Activated B cell treated with CpG ODN at 0.5 μM for 24 hours (primary cell): ENCODE data around the gene CNTNAP5. TPM values are rescaled to one million over a fixed set of nuclear protein-coding genes. Genes with fewer than 3 reads are reported as not detected.
"Not testable (repeated sequence)": the region's sequence is repeated elsewhere in the genome, so short reads cannot be mapped to it uniquely, and the experiment has no call there.

ENCODE experiments used
- ATAC-seq: fragments of 200-7000 bp; cut with Tn5 transposase; one replicate; pipeline ENCODE4 v1.10.0; 2021; ENCODE audit warnings: low read depth, mild to moderate bottlenecking, moderate library complexity
- CTCF ChIA-PET: fragments of 350-600 bp; sonication (Branson Sonifier 250); formaldehyde crosslinking; loops from one replicate; lab custom pipeline; 2021; ENCODE audit warnings: antibody characterized with exemption; lab: Charles Lee
- POLR2A ChIA-PET: fragments of 350-600 bp; sonication (Branson Sonifier 250); formaldehyde crosslinking; loops from one replicate; lab custom pipeline; 2021; ENCODE audit warnings: antibody characterized with exemption; lab: Charles Lee
- DNase-seq: peaks from one replicate; pipeline ENCODE4 v3.0.0; 2022
- H3K27ac Mint-ChIP-seq: one replicate; pipeline ENCODE4 v1.8.0; 2020; ENCODE audit warnings: mixed read lengths
- H3K27me3 Mint-ChIP-seq: one replicate; pipeline ENCODE4 v1.8.0; 2021; ENCODE audit warnings: mixed read lengths
- H3K36me3 Mint-ChIP-seq: one replicate; pipeline ENCODE4 v1.8.0; 2021; ENCODE audit warnings: low read depth, mixed read lengths
- H3K4me1 Mint-ChIP-seq: one replicate; pipeline ENCODE4 v1.8.0; 2021; ENCODE audit warnings: mixed read lengths
- H3K4me3 Mint-ChIP-seq: one replicate; pipeline ENCODE4 v1.8.0; 2020; ENCODE audit warnings: mild to moderate bottlenecking, mixed read lengths
- H3K9me3 Mint-ChIP-seq: one replicate; pipeline ENCODE4 v1.8.0; 2020; ENCODE audit warnings: mixed read lengths
- CTCF ChIP-seq: fragments of 200-600 bp; IDR thresholded peaks from one replicate; pipeline ENCODE4 v1.8.0; 2022; ENCODE audit warnings: antibody characterized with exemption, mild to moderate bottlenecking
- intact Hi-C: fragments of 100-400 bp; cut with micrococcal nuclease; formaldehyde crosslinking; loops from one replicate; pipeline ENCODE4 v1.15.1; 2024
- total RNA-seq: library from RNA; stranded (reverse); gene quantifications from 2 replicates; pipeline ENCODE4 v1.2.3, GENCODE V29; 2022

The CNTNAP5 gene
- total RNA-seq, 1 donor from 2014 or later = not detected

DNA sequence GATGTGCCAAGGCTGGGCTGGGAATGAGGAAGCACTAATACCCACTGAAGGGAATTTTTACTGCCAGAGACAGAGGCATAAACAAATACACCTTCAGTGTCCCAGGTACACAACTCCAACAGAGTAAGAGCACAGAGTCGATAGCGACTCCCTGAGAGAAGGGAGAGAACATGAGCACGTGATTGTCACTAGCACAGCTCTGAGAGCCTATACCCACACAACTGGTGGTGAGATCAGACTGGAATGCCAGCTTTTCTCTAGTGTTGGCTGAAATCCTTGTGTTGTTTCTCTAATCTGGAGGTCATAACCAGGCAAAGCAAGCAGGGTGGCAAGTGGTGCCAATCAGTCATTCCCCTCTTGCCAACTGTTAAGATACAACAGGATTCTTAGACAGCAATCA lies 377.2 kb downstream of the CNTNAP5 start:
- no peaks in the 10 kb centered on the region for H3K4me1 Mint-ChIP-seq

DNA sequence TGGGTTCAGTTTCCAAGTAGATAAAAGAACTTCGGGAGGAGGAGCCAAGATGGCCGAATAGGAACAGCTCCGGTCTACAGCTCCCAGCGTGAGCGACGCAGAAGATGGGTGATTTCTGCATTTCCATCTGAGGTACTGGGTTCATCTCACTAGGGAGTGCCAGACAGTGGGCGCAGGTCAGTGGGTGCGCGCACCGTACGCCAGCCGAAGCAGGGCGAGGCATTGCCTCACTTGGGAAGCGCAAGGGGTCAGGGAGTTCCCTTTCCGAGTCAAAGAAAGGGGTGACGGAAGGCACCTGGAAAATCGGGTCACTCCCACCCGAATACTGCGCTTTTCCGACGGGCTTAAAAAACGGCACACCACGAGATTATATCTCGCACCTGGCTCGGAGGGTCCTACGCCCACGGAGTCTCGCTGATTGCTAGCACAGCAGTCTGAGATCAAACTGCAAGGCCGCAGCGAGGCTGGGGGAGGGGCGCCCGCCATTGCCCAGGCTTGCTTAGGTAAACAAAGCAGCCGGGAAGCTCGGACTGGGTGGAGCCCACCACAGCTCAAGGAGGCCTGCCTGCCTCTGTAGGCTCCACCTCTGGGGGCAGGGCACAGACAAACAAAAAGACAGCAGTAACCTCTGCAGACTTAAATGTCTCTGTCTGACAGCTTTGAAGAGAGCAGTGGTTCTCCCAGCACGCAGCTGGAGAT lies 382.9 kb downstream of the CNTNAP5 start:
- H3K27me3 Mint-ChIP-seq, H3K9me3 Mint-ChIP-seq, H3K4me1 Mint-ChIP-seq, ATAC-seq, CTCF ChIA-PET, H3K36me3 Mint-ChIP-seq, POLR2A ChIA-PET, H3K27ac Mint-ChIP-seq, H3K4me3 Mint-ChIP-seq, DNase-seq, intact Hi-C loops: not testable (repeated sequence)

More for the DNA sequence above, 377.2 kb downstream of the CNTNAP5 start:
- Mint-ChIP-seq H3K9me3 (peaks cover 6% of the 10 kb centered on the region), H3K27ac (no peak overlapping the region), H3K27me3 (no peaks in the 10 kb centered on the region), H3K36me3 (no peaks in the 10 kb centered on the region), H3K4me3 (no peak overlapping the region)
- CTCF ChIA-PET = no interaction called here
- POLR2A ChIA-PET = no interaction called here
- DNase-seq (no peak), ATAC-seq (no peak)
- intact Hi-C loops = no loop called here
- TF ChIP-seq CTCF = no peak

DNA sequence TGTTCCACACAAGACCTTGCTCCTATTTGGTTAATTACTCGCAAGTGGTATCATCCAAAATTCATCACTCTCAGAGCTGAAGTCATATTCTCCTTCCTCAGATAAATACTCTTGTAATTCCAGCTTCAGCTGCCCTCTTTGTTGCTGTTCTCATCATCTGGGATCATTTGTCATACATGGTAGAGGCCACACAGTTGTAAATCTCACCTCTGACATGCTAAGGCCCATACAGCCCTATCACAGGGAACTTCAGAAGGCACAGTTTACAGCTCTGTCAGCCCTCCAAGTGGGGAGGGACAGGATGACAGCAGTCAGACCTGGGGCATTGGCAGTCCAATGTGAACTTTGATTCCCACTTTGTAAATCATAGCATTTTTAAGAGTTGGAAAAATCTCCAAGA lies 399.0 kb downstream of the CNTNAP5 start:
- Mint-ChIP-seq H3K4me1 (no peaks in the 10 kb centered on the region), H3K27me3 (no peaks in the 10 kb centered on the region), H3K36me3 (no peaks in the 10 kb centered on the region), H3K9me3 (peaks cover 2% of the 10 kb centered on the region), H3K27ac (no peak overlapping the region), H3K4me3 (no peak overlapping the region)
- POLR2A ChIA-PET = interaction anchor here (0.6 kb wide), 1 partner anchor 23 kb away, joined by 4 read pairs; no protein-coding TSS in a partner anchor
- no peak for ATAC-seq
- TF ChIP-seq CTCF = no peak
- no peak for DNase-seq
- intact Hi-C loops = no loop called here
- CTCF ChIA-PET = no interaction called here

DNA sequence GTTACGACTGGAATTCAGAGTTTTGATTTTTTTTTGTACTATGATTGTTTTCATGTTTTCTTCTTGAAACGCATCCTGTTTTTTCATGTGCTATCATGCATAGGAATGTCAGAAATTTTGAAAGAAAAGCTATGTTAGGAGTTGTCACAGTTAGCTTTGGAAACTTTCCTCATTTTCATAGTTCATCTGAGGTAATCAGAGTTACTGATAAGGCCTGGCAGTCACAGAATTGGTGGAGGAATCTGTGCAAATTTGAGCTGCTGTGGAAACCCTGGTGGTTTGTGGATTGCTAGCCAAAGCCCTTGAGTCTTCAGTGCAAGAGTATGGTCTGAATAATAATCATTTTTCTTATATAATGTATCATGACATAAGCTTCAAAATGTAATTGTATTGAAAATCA lies 401.0 kb downstream of the CNTNAP5 start:
- H3K27ac Mint-ChIP-seq = no peak overlapping the region
- no peak for TF ChIP-seq CTCF
- no peaks in the 10 kb centered on the region for H3K27me3 Mint-ChIP-seq
- H3K4me3 Mint-ChIP-seq = no peak overlapping the region
- ChIA-PET POLR2A (no interaction called here), CTCF (no interaction called here)
- peaks cover 2% of the 10 kb centered on the region for H3K9me3 Mint-ChIP-seq
- no peak for DNase-seq
- intact Hi-C loops = no loop called here
- no peaks in the 10 kb centered on the region for H3K36me3 Mint-ChIP-seq
- ATAC-seq = no peak
- no peaks in the 10 kb centered on the region for H3K4me1 Mint-ChIP-seq

DNA sequence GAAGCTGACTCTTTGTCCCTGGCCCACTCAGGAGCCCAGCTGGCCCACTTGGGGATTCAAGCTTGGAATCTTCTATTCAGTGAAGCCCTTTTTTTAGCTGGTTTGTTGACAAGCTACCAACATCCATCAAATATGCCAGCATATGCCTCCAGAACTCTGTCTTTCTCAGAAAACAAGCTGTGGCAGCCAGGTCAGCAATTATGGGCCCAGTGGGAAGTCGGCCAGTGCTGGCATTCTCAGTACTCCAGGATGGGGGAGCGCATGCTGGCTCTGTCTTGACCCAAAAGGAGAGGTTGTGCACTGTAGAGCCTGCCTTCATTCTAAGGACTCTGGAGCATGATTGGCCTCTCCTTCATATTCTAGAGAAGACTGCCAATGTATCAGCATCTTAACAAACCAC lies 401.5 kb downstream of the CNTNAP5 start:
- intact Hi-C loops = no loop called here
- ATAC-seq = no peak
- no peak for DNase-seq
- H3K27ac Mint-ChIP-seq = no peak overlapping the region
- H3K9me3 Mint-ChIP-seq = peaks cover 2% of the 10 kb centered on the region
- H3K36me3 Mint-ChIP-seq = no peaks in the 10 kb centered on the region
- ChIA-PET CTCF (no interaction called here), POLR2A (no interaction called here)
- no peaks in the 10 kb centered on the region for H3K27me3 Mint-ChIP-seq
- no peak overlapping the region for H3K4me3 Mint-ChIP-seq
- TF ChIP-seq CTCF = no peak
- H3K4me1 Mint-ChIP-seq = no peaks in the 10 kb centered on the region

- ATAC-seq (no peak), DNase-seq (no peak)
- Mint-ChIP-seq H3K4me3 (no peak overlapping the region), H3K27me3 (no peaks in the 10 kb centered on the region), H3K9me3 (peaks cover 2% of the 10 kb centered on the region), H3K27ac (no peak overlapping the region), H3K4me1 (no peaks in the 10 kb centered on the region), H3K36me3 (no peaks in the 10 kb centered on the region)
- POLR2A ChIA-PET = no interaction called here
- CTCF ChIA-PET = no interaction called here
- intact Hi-C loops = no loop called here
- no peak for TF ChIP-seq CTCF
Measured at GRCh38 chr2:124437811-124438210, 412.7 kb downstream of the CNTNAP5 start.
